ENCODE results near the gene APBA2. TPM values are rescaled to one million over a fixed set of nuclear protein-coding genes. Genes with fewer than 3 reads are reported as not detected.

APBA2 gene
- total RNA-seq, 1 experiment from 2014 or later, result 0.31 TPM

DNA sequence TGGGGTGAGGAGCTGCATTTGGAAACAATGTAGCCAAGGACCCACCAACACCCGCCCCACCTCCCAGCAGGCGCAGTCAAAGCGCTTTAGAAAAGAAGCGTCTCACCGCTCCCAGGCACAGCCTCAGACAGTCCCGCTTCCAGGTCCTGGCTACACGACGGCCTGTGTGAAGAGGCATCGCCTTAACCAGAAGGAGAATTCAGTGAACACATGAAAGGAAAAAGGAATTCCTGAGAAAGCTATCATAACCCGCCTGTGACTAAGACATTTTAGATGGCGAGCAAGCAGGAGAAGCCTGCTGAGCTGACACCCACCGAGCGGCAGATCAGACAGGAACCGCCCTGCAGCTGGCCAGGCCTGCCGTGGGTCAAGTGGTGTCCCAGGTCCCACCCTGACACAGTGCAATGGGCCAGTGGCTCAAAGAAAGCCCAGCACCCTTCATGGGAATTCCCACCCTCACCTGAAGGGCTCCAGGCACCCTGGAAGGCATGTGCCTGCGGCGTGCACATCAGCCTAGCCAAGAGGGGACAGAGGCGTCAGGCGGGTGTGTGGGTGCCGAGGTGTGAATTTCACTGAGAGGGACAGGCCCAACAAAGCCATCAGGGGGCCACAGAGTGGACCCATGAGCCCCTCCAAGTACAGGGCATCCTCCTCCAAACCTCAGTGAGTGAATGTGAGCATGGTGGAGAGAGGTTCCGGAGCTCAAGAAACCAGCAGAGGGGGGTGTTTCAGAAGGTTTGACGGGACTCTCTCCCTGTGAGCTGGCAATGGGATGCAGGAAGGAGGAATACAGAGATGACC lies 239.0 kb downstream of the APBA2 start:
- H3K4me1 ChIP-seq (ENCODE audit: control insufficient read depth, insufficient read depth, low read length), result no peaks in the 10 kb centered on the region
- POLR2A ChIA-PET, result no interaction called here
- no peaks in the 10 kb centered on the region for H3K27me3 ChIP-seq (ENCODE audit: control insufficient read depth, insufficient read depth, low read length)
- DNase-seq (ENCODE audit: low read depth, low spot score), result no peak
- no peaks in the 10 kb centered on the region for H3K9me3 ChIP-seq (ENCODE audit: control insufficient read depth, insufficient read depth, low read depth, low read length)
- no peak overlapping the region for H3K4me3 ChIP-seq (ENCODE audit: low read depth in 2 of 2, low read length in 2 of 2)
- BruUV-seq (replicated peaks), result no TSS peak
- intact Hi-C loops (cut with micrococcal nuclease; ENCODE audit: unreplicated experiment), result no loop called here
- TF ChIP-seq, protein P1, sequence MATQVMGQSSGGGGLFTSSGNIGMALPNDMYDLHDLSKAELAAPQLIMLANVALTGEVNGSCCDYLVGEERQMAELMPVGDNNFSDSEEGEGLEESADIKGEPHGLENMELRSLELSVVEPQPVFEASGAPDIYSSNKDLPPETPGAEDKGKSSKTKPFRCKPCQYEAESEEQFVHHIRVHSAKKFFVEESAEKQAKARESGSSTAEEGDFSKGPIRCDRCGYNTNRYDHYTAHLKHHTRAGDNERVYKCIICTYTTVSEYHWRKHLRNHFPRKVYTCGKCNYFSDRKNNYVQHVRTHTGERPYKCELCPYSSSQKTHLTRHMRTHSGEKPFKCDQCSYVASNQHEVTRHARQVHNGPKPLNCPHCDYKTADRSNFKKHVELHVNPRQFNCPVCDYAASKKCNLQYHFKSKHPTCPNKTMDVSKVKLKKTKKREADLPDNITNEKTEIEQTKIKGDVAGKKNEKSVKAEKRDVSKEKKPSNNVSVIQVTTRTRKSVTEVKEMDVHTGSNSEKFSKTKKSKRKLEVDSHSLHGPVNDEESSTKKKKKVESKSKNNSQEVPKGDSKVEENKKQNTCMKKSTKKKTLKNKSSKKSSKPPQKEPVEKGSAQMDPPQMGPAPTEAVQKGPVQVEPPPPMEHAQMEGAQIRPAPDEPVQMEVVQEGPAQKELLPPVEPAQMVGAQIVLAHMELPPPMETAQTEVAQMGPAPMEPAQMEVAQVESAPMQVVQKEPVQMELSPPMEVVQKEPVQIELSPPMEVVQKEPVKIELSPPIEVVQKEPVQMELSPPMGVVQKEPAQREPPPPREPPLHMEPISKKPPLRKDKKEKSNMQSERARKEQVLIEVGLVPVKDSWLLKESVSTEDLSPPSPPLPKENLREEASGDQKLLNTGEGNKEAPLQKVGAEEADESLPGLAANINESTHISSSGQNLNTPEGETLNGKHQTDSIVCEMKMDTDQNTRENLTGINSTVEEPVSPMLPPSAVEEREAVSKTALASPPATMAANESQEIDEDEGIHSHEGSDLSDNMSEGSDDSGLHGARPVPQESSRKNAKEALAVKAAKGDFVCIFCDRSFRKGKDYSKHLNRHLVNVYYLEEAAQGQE (IDR thresholded peaks at IDR 0.05; ENCODE audit: insufficient read depth in 1 of 2, low read depth in 2 of 2, low read length in 1 of 2), result no peak
- no peak for TF ChIP-seq TCF7L2 (IDR thresholded peaks at IDR 0.05; ENCODE audit: low read depth, low read length)
- TF ChIP-seq, protein P2, sequence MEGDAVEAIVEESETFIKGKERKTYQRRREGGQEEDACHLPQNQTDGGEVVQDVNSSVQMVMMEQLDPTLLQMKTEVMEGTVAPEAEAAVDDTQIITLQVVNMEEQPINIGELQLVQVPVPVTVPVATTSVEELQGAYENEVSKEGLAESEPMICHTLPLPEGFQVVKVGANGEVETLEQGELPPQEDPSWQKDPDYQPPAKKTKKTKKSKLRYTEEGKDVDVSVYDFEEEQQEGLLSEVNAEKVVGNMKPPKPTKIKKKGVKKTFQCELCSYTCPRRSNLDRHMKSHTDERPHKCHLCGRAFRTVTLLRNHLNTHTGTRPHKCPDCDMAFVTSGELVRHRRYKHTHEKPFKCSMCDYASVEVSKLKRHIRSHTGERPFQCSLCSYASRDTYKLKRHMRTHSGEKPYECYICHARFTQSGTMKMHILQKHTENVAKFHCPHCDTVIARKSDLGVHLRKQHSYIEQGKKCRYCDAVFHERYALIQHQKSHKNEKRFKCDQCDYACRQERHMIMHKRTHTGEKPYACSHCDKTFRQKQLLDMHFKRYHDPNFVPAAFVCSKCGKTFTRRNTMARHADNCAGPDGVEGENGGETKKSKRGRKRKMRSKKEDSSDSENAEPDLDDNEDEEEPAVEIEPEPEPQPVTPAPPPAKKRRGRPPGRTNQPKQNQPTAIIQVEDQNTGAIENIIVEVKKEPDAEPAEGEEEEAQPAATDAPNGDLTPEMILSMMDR (IDR thresholded peaks at IDR 0.05), result no peak; the same call in 1 of the 2 replicates
- TF ChIP-seq POLR2AphosphoS5 (IDR thresholded peaks at IDR 0.05; ENCODE audit: low read depth, low read length), result no peak
- TF ChIP-seq SIN3A (IDR thresholded peaks at IDR 0.05; ENCODE audit: borderline replicate concordance, insufficient read depth, low read depth, low read length), result no peak
- peak; percentile 74; the same call in 1 of the 2 replicates for ATAC-seq
- H3K36me3 ChIP-seq (ENCODE audit: control insufficient read depth, insufficient read depth, low read length), result no peaks in the 10 kb centered on the region
- no peak overlapping the region for H3K27ac ChIP-seq (ENCODE audit: low read length)
- CTCF ChIA-PET, result interaction anchor here (0.7 to 1.2 kb wide), 3 partner anchors 23 to 442 kb away, joined by 3 to 6 read pairs (median 3); no protein-coding TSS in a partner anchor
- in situ Hi-C loops (cut with HindIII; ENCODE audit: low pct_unique_long_range_greater_than_20kb, low sequenced_read_pairs), result no loop called here

DNA sequence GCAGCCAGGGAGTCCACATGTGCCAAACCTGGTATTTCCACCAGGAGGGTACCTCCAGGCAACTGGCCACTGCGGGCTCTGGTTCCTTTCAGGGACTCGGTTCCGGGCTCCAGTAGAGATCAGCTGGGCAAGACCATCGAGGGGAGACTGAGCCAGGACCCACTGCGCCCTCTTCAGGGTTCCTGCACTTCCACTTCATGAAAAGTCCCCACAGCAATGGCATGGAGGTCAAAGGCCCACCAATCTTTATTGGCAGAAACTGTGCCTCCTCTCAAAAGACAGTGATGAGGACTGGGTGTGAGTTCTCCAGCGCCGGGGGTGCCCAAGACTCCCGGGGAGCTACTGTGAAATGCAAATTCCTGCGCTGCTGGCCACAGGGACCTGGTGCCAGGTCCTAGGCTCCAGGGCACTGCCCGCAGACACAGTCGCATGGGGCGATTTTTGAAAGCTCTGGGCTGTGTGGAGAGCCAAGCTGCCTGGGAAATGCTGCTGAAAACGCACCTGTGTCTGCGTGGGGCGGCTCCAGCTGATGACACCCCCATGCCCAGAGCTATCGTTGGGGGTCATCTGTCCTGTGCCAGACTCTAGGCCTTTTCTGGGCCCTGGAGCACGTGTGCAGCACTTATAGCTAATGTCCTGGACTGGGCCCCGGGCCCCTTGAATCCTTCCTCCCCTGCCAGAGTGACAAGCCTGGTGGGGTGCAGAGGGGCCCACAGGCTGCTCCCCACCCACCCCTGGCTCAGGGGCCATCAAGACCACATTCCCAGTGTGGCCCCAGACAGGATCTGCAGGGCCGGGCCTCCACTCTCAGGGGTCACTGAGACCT lies 239.8 kb downstream of the APBA2 start:
- in situ Hi-C loops (cut with HindIII; ENCODE audit: low pct_unique_long_range_greater_than_20kb, low sequenced_read_pairs), result no loop called here
- ATAC-seq (no peak), DNase-seq (ENCODE audit: low read depth, low spot score) (no peak)
- Histone ChIP-seq H3K4me1 (ENCODE audit: control insufficient read depth, insufficient read depth, low read length) (no peaks in the 10 kb centered on the region), H3K27me3 (ENCODE audit: control insufficient read depth, insufficient read depth, low read length) (no peaks in the 10 kb centered on the region), H3K4me3 (ENCODE audit: low read depth in 2 of 2, low read length in 2 of 2) (no peak overlapping the region), H3K36me3 (ENCODE audit: control insufficient read depth, insufficient read depth, low read length) (no peaks in the 10 kb centered on the region), H3K9me3 (ENCODE audit: control insufficient read depth, insufficient read depth, low read depth, low read length) (no peaks in the 10 kb centered on the region), H3K27ac (ENCODE audit: low read length) (no peak overlapping the region)
- CTCF ChIA-PET, result interaction anchor here (0.7 to 1.2 kb wide), 3 partner anchors 23 to 441 kb away, joined by 3 to 6 read pairs (median 3); no protein-coding TSS in a partner anchor
- intact Hi-C loops (cut with micrococcal nuclease; ENCODE audit: unreplicated experiment), result no loop called here
- TF ChIP-seq, protein P1 (IDR thresholded peaks at IDR 0.05; ENCODE audit: insufficient read depth in 1 of 2, low read depth in 2 of 2, low read length in 1 of 2), result no peak
- no peak for TF ChIP-seq POLR2AphosphoS5 (IDR thresholded peaks at IDR 0.05; ENCODE audit: low read depth, low read length)
- TF ChIP-seq, protein P2 (IDR thresholded peaks at IDR 0.05), result no peak; the same call in 1 of the 2 replicates
- no peak for TF ChIP-seq TCF7L2 (IDR thresholded peaks at IDR 0.05; ENCODE audit: low read depth, low read length)
- TF ChIP-seq SIN3A (IDR thresholded peaks at IDR 0.05; ENCODE audit: borderline replicate concordance, insufficient read depth, low read depth, low read length), result no peak
- BruUV-seq (replicated peaks), result no TSS peak
- POLR2A ChIA-PET, result no interaction called here
